Parathyroid adenoma (tissue), 2 donors: ENCODE data around the gene SLC25A6.

Experiments
- H2AFZ ChIP-seq: fragments of 300-600 bp; sonication (generic); one replicate; pipeline ENCODE4 v1.7.0; 2017; ENCODE audit warnings: antibody characterized with exemption, mild to moderate bottlenecking
- H3K27ac ChIP-seq: fragments of 300-600 bp; sonication (generic); one replicate; pipeline ENCODE4 v1.7.0; 2017
- H3K27me3 ChIP-seq: fragments of 300-600 bp; sonication (generic); one replicate; pipeline ENCODE4 v1.7.0; 2017; ENCODE audit warnings: low read length; ENCODE audit not compliant: control insufficient read depth, insufficient read depth
- H3K36me3 ChIP-seq: fragments of 300-600 bp; sonication (generic); one replicate; pipeline ENCODE4 v1.7.0; 2017; ENCODE audit warnings: low read length; ENCODE audit not compliant: control insufficient read depth, insufficient read depth
- H3K4me1 ChIP-seq: fragments of 300-600 bp; sonication (generic); one replicate; pipeline ENCODE4 v1.7.0; 2017; ENCODE audit warnings: control low read depth
- H3K4me2 ChIP-seq: fragments of 300-600 bp; sonication (generic); one replicate; pipeline ENCODE4 v1.7.0; 2017; ENCODE audit warnings: low read length
- H3K4me3 ChIP-seq: fragments of 300-600 bp; sonication (generic); one replicate; pipeline ENCODE4 v1.7.0; 2017; ENCODE audit warnings: low read depth, low read length
- H3K79me2 ChIP-seq: fragments of 300-600 bp; sonication (generic); one replicate; pipeline ENCODE4 v1.7.0; 2017; ENCODE audit warnings: control low read depth
- H3K9ac ChIP-seq: fragments of 300-600 bp; sonication (generic); one replicate; pipeline ENCODE4 v1.7.0; 2017; ENCODE audit warnings: mild to moderate bottlenecking
- H3K9me3 ChIP-seq: fragments of 300-600 bp; sonication (generic); one replicate; pipeline ENCODE4 v1.7.0; 2017; ENCODE audit warnings: low read length; ENCODE audit not compliant: control insufficient read depth
- CTCF ChIP-seq: fragments of 300-600 bp; sonication (generic); IDR thresholded peaks from one replicate; pipeline ENCODE4 v1.7.0; 2017; ENCODE audit warnings: antibody characterized with exemption, mild to moderate bottlenecking
- donor health status: primary hyperparathyroidism.

The SLC25A6 gene

GRCh38 chrX:1341545-1342184, 50.2 kb downstream of the SLC25A6 start:
- Histone ChIP-seq H3K4me2 (no peak overlapping the region), H3K36me3 (no peaks in the 10 kb centered on the region), H2AFZ (no peak overlapping the region), H3K4me3 (no peak overlapping the region), H3K4me1 (no peaks in the 10 kb centered on the region), H3K79me2 (no peaks in the 10 kb centered on the region), H3K27me3 (no peaks in the 10 kb centered on the region), H3K9me3 (no peaks in the 10 kb centered on the region), H3K27ac (no peak overlapping the region), H3K9ac (no peak overlapping the region)
- TF ChIP-seq CTCF, result no peak

GRCh38 chrX:1336948-1337779, 54.7 kb downstream of the SLC25A6 start:
- H3K27me3 ChIP-seq, result no peaks in the 10 kb centered on the region

GRCh38 chrX:1336331-1336943, 55.5 kb downstream of the SLC25A6 start, which contains the start of gene IL3RA:
TSS of gene IL3RA (plus strand) at chrX:1336785. CDS start at chrX:1341766, 4,981 bp downstream.
- H2AFZ ChIP-seq, result peak within 1 kb of the TSS; percentile 53
- peak within 1 kb of the TSS; percentile 20 for H3K4me3 ChIP-seq
- no peak for TF ChIP-seq CTCF
- H3K4me1 ChIP-seq, result no peaks in the 10 kb centered on the region
- peak within 1 kb of the TSS; percentile 20 for H3K4me2 ChIP-seq
- H3K36me3 ChIP-seq, result no peaks in the 10 kb centered on the region
- H3K9me3 ChIP-seq, result no peaks in the 10 kb centered on the region
- no peaks in the 10 kb centered on the region for H3K79me2 ChIP-seq
- H3K27me3 ChIP-seq, result no peaks in the 10 kb centered on the region
- H3K27ac ChIP-seq, result peak within 1 kb of the TSS; percentile 67
- no peak within 1 kb of the TSS for H3K9ac ChIP-seq

More at GRCh38 chrX:1336948-1337779, 54.7 kb downstream of the SLC25A6 start:
- H2AFZ ChIP-seq, result peak overlapping the region; percentile 53
- H3K9ac ChIP-seq, result no peak overlapping the region
- no peak overlapping the region for H3K4me2 ChIP-seq
- no peaks in the 10 kb centered on the region for H3K4me1 ChIP-seq
- no peaks in the 10 kb centered on the region for H3K36me3 ChIP-seq
- H3K27ac ChIP-seq, result peak overlapping the region; percentile 67
- no peak for TF ChIP-seq CTCF
- no peaks in the 10 kb centered on the region for H3K9me3 ChIP-seq
- no peaks in the 10 kb centered on the region for H3K79me2 ChIP-seq
- H3K4me3 ChIP-seq, result peak overlapping the region; percentile 20
